GM19395 (cell line): ENCODE data around the gene RIT2.
"Not testable (repeated sequence)": the region's sequence is repeated elsewhere in the genome, so short reads cannot be mapped to it uniquely, and the experiment has no call there.

Experiments used
- ATAC-seq: cut with Tn5 transposase; IDR thresholded peaks from one replicate; pipeline ENCODE4 v1.9.1; 2021; ENCODE audit warnings: mild to moderate bottlenecking, moderate library complexity; ENCODE audit not compliant: unreplicated experiment

The RIT2 gene

DNA sequence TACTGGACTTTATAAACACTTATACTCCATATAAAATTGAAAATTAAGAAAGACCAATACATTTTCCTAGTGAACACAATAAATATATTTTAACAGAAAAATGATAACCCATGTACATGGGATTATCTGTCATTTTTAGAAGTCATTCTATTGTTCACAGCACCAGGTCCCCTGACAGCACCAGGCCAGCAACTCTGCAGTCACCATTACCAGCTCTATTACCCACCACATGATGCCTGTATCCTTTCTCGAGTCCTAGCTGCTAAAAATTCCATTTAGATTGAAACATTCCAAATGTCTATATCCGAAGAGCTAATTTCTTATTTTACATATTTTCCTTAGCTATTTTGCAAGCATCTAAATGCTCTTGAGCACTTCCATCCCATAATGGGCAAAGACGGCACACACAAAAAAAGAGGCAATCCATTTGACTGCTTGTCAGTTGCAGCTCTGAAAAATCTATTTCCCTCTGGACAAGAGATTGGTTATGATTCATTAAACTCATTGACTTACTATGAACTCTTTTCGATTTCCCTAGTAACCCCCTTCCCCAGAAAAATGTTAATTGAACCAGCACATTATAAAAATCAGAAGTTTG, 336.9 kb downstream of the RIT2 start:
- no peak for ATAC-seq

GRCh38 chr18:42778024-42778423, 337.5 kb downstream of the RIT2 start:
- no peak for ATAC-seq

DNA sequence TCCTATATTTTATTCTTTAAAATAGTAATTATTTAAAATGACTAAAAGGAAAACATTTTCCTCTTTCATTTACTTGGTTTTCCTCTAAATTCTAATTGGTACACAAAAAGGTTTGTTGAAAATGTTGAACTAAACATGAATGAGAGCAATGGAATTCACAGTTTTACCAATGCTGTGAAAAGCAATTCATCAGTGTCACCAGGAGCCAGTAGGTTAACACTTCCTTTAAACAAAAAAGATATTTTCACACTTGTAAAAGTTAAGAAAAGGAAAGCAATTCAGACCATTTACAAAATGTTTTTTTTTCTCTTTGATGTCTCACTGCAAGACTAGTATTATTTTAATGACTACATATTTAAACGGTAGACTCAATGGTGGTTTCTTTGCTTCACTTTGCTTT, 341.6 kb downstream of the RIT2 start:
- ATAC-seq = no peak

- ATAC-seq = no peak
Observed at GRCh38 chr18:42771936-42772335, 343.5 kb downstream of the RIT2 start.

DNA sequence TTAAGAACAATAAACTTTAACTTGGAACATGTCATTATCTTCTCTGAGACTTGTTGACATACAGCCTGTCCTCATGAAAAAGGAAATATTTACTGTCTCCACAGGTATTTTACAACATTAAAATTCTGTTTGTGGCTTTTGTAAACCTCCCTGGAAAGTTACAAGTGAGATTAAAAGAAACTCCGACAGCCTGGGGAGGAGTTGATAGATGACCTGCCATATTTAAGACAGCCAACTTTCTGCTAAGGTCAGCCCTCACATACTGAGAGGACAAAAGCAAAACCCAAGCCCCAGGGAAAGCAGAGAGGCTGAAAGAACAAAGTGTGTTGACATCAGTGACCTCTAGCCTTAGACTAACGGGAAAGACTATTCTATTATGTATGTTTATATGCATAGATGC, 350.2 kb downstream of the RIT2 start:
- no peak for ATAC-seq

DNA sequence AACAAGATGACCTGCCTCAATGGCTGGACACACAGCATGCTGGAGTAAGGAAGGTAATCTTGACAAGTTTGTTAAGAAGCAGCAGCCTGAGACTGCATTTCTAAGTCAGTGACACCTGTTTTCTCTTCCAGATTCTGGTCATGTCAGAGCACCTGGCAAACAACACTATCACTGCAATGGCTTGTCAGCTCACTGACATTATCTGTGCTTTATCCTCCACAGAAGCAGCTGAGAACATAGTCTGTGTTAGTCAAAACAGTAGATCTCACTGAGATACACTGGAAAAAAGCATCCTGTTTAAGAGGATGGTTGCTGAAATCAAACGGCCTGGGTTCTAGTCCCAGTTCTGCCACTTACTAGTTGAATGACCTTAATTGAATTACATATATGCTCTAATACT, 355.2 kb downstream of the RIT2 start:
- no peak for ATAC-seq

- ATAC-seq = no peak
Observed at GRCh38 chr18:42758852-42759251, 356.6 kb downstream of the RIT2 start.

DNA sequence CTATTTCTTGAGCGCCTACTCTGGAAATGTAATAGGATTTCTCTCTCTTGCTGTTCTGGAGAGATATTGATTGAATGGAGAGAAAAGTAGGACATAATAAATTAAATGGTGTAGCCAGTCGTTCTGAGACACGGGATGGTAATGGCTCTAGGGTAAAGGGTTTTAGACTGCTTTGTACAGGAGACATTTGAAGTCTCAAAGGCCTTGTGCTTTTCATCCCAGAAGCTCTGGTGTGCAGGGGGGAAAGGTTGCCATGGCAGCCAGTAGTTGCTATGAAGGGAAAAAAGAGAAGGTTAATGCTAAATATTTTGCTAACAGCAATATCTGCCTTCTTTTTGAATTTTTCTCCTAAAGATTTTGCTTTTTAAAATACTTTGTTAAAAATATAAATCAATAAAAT, 359.3 kb downstream of the RIT2 start:
- no peak for ATAC-seq

- no peak for ATAC-seq
Observed at GRCh38 chr18:42752916-42753315, 362.6 kb downstream of the RIT2 start.

DNA sequence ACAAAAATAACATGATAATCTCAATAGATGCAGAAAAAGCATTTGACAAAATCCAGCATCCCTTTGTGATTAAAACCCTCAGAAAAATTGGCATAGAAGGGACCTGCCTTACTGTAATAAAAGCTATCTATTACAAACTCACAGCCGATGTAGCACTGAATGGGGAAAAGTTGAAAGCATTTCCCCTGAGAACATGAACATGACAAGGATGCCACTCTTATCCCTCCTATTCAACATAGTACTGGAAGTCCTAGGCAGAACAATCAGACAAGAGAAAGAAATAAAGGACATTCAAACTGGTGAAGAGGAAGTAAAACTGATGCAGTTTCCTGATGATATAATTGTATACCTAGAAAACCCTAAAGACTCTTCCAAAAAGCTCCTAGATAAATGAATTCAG, 368.7 kb downstream of the RIT2 start:
- ATAC-seq = no peak

GRCh38 chr18:42745931-42746330, 369.6 kb downstream of the RIT2 start:
- no peak for ATAC-seq

- no peak for ATAC-seq
Observed at GRCh38 chr18:42745171-42745570, 370.3 kb downstream of the RIT2 start.

- ATAC-seq = no peak
Observed at GRCh38 chr18:42743373-42744138, 371.9 kb downstream of the RIT2 start.

DNA sequence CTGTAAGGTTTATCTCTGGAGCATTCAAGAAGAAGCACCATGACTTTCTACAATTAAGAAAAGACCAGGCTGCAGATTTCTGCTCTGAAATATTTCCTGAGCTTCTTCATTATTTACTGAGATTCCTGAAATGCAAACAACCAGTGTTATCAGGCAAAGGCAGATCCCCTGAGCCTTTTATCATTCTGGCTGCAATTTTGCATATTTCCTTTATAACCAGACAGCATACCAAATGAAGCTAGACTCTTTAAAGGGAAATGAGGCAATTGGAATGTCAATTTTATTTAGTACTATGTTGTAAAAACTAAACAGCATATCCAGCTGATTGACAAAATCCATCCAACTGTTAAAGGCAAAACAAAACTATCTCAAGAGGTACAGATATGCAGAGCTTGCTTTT, 372.5 kb downstream of the RIT2 start:
- no peak for ATAC-seq

DNA sequence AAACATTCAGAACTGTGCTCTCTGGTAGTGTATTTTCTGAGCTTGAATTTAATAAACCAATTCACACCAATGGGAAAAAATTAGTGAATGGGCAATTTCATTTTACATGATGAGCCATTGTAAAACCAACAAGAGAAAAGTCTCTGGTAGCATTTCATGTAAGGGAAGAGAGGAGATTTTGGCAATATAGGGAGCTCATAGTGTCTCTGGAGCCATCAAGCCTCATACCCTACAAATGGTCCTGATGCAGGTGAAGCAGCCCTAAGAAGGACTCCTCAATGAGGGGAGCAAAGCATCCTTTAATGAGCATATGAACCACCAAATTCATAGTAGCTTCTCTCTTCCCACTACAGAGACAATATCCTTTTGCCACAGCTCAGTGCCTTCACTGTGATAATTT, 373.0 kb downstream of the RIT2 start:
- ATAC-seq = no peak

DNA sequence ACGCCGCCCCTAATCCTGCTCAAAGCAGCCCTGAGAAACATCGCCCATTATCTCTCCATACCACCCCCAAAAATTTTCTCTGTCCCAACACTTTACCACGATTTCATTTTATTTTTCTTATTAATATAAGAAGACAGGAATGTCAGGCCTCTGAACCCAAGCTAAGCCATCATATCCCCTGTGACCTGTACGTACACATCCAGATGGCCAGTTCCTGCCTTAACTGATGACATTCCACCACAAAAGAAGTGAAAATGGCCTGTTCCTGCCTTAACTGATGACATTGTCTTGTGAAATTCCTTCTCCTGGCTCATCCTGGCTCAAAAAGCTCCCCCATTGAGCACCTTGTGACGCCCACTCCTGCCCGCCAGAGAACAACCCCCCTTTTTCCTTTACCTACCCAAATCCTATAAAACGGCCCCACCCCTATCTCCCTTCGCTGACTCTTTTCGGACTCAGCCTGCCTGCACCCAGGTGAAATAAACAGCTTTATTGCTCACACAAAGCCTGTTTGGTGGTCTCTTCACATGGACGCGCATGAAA, 373.6 kb downstream of the RIT2 start:
- ATAC-seq = not testable (repeated sequence)

- not testable (repeated sequence) for ATAC-seq
Observed at GRCh38 chr18:42741299-42741698, 374.2 kb downstream of the RIT2 start.

- no peak for ATAC-seq
Observed at GRCh38 chr18:42736074-42736473, 379.4 kb downstream of the RIT2 start.

- ATAC-seq = no peak
Observed at GRCh38 chr18:42734520-42734919, 381.0 kb downstream of the RIT2 start.

GRCh38 chr18:42730272-42730671, 385.2 kb downstream of the RIT2 start:
- ATAC-seq = no peak

GRCh38 chr18:42719221-42719620, 396.3 kb downstream of the RIT2 start:
- no peak for ATAC-seq

DNA sequence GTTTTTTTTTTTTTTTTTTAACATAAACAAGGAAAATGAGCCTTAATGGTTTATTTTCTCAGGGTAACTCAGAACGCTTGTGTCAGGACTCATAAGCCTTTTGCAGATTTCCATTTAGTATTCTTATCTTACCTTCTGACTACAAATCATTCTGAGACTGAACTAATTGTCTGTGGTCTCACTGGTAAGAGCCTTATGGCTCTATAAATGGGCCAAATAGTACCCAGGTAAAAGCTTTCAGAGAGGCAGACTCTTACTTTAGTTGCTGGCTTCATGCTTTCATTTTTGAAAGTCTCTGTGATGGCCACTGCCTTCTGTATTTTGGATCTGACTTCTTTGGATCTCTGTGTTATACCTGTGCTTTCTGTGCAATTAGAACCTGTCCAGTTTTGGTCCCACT, 403.4 kb downstream of the RIT2 start:
- no peak for ATAC-seq
